ENCODE results near the gene KCNK3.

DNA sequence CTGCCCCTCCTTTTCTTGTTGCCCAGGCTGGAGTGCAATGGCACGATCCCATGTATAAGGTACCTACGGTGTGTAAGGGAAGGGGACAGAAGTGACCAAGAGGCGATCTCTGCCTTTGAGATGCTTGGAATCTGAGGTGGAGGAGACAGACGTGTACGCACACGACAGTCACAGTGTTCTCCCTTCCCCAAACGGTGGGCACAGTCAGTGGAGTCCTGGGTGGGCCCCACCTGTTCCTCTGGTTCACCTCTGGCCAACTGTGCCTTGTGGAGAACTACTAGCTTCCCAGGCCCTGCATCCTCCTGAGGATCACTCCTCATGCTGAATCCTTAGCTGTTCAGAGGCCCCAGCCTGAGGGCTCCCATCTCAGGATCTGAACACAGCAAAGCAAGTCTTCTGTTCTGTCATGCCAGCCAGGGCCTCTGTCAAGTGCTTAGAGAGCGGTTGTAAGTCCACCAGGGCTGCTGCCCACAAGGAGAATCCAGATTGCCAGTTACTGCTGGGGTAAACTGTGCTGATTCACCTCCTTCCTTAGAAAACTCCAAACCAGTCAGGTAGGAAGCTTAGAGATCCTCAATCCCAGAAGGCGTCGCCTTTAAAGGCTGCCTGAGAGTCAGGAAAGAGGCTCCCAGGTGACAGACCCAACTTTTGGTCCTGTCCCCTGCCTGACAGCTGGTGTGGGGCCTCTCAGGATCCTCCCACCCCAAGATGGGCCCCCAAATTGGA, 73.1 kb downstream of the KCNK3 start:
- TF ChIP-seq, protein P1, sequence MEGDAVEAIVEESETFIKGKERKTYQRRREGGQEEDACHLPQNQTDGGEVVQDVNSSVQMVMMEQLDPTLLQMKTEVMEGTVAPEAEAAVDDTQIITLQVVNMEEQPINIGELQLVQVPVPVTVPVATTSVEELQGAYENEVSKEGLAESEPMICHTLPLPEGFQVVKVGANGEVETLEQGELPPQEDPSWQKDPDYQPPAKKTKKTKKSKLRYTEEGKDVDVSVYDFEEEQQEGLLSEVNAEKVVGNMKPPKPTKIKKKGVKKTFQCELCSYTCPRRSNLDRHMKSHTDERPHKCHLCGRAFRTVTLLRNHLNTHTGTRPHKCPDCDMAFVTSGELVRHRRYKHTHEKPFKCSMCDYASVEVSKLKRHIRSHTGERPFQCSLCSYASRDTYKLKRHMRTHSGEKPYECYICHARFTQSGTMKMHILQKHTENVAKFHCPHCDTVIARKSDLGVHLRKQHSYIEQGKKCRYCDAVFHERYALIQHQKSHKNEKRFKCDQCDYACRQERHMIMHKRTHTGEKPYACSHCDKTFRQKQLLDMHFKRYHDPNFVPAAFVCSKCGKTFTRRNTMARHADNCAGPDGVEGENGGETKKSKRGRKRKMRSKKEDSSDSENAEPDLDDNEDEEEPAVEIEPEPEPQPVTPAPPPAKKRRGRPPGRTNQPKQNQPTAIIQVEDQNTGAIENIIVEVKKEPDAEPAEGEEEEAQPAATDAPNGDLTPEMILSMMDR (IDR thresholded peaks at IDR 0.05), result no peak
- TF ChIP-seq POLR2A (IDR thresholded peaks at IDR 0.05; ENCODE audit: low read depth) (no peak), POLR2AphosphoS5 (IDR thresholded peaks at IDR 0.05) (no peak)
